HG03565 (cell line): Measurements from ENCODE around the gene CACNA1I.
A peak's percentile ranks its signal among the peaks of the same experiment; 100 is the strongest.
"Not testable (repeated sequence)": the region's sequence is repeated elsewhere in the genome, so short reads cannot be mapped to it uniquely, and the experiment has no call there.

Source experiments
- ATAC-seq: cut with Tn5 transposase; IDR thresholded peaks from one replicate; pipeline ENCODE4 v1.9.1; 2021; ENCODE audit warnings: mild to moderate bottlenecking, moderate library complexity; ENCODE audit not compliant: unreplicated experiment

The CACNA1I gene

DNA sequence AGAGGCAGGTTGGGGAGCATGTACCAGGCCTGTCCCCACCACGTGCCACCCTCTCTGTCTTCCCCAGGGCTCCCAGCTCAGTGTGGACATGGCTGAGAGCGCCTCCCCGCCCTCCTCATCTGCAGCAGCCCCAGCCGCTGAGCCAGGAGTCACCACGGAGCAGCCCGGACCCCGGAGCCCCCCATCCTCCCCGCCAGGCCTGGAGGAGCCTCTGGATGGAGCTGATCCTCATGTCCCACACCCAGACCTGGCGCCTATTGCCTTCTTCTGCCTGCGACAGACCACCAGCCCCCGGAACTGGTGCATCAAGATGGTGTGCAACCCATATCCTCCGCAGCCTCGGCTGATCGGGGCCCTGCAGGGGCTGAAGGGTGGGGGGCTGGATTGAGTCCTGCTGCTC is at the start of gene CACNA1I:
CACNA1I (plus strand) TSS at position 89 of the 400 bp plus-strand sequence; CDS start at position 89, 0 bp downstream.
- ATAC-seq: no peak

DNA sequence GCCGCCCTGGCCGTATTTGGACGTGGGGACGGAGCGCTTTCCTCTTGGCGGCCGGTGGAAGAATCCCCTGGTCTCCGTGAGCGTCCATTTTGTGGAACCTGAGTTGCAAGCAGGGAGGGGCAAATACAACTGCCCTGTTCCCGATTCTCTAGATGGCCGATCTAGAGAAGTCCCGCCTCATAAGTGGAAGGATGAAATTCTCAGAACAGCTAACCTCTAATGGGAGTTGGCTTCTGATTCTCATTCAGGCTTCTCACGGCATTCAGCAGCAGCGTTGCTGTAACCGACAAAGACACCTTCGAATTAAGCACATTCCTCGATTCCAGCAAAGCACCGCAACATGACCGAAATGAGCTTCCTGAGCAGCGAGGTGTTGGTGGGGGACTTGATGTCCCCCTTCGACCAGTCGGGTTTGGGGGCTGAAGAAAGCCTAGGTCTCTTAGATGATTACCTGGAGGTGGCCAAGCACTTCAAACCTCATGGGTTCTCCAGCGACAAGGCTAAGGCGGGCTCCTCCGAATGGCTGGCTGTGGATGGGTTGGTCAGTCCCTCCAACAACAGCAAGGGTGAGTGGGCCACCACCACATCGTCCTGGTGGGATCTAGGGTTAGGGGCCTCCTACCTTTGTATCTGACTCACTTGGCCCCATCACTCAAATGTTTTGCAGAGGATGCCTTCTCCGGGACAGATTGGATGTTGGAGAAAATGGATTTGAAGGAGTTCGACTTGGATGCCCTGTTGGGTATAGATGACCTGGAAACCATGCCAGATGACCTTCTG is 49.3 kb upstream of the CACNA1I start:
- not testable (repeated sequence) for ATAC-seq

DNA sequence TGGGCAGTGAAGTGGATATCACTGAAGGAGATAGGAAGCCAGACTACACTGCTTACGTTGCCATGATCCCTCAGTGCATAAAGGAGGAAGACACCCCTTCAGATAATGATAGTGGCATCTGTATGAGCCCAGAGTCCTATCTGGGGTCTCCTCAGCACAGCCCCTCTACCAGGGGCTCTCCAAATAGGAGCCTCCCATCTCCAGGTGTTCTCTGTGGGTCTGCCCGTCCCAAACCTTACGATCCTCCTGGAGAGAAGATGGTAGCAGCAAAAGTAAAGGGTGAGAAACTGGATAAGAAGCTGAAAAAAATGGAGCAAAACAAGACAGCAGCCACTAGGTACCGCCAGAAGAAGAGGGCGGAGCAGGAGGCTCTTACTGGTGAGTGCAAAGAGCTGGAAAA is 48.5 kb upstream of the CACNA1I start:
- not testable (repeated sequence) for ATAC-seq

DNA sequence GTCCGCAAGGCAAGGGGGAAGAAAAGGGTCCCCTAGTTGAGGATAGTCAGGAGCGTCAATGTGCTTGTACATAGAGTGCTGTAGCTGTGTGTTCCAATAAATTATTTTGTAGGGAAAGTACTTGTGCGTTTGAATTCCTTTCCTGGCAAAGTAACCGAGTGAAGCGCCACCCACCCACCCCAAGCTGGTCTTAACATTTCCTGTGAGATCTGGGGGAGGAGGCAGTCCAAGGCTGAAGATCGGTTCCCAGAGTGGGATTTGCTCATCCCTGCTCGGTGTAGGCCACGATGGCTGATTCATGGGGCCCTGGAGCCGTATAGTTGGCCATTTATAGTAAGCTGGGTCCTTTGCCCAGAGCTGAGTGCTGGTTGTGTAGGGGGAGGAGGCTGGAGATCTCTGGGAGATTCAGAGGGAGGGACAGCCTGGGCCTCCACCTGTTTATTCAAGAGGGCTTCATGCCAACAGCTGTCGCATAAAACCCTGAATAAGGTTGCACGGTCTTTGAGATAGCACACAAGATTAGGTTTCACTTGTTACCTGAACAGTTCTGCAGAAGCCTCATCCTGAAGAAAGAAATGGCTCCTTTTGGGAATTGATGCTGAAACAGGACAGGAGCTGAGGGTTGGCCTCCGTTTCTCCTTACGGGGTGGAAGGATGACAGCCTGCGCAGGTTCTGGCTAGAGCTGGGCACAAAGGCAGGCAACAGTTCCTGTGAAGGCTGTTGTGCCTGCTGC is 47.8 kb upstream of the CACNA1I start:
- no peak for ATAC-seq

DNA sequence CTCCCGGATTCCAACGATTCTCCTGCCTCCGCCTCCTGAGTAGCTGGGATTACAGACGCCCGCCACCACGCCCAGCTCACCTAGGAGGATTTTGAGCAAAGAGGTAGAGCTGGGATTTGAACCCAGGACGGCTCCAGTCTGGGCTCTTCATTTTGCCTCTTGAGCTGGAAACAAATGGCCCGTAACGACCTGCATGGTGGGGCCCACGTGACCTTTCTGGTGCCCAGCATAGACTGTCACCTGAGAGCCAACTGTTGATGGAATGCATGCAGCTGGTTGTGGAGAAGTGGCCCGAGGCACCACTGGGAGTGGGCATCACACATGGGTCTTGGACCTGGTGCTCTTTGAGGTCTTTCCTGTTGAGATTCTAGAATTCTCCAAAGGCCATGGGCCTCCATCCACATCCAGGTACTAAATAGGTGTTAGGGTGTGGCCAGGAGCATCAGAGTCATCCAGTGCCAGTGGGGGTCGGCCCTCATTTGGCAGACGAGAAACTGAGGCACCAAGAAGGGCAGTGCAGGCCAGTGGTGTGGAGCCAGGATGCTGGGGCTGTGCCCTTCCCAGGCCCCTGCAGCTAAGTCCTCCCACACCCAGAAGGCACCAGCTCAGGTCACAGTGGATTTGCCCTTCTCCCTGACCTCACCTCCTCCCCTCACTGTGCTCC is 46.3 kb upstream of the CACNA1I start:
- no peak for ATAC-seq

DNA sequence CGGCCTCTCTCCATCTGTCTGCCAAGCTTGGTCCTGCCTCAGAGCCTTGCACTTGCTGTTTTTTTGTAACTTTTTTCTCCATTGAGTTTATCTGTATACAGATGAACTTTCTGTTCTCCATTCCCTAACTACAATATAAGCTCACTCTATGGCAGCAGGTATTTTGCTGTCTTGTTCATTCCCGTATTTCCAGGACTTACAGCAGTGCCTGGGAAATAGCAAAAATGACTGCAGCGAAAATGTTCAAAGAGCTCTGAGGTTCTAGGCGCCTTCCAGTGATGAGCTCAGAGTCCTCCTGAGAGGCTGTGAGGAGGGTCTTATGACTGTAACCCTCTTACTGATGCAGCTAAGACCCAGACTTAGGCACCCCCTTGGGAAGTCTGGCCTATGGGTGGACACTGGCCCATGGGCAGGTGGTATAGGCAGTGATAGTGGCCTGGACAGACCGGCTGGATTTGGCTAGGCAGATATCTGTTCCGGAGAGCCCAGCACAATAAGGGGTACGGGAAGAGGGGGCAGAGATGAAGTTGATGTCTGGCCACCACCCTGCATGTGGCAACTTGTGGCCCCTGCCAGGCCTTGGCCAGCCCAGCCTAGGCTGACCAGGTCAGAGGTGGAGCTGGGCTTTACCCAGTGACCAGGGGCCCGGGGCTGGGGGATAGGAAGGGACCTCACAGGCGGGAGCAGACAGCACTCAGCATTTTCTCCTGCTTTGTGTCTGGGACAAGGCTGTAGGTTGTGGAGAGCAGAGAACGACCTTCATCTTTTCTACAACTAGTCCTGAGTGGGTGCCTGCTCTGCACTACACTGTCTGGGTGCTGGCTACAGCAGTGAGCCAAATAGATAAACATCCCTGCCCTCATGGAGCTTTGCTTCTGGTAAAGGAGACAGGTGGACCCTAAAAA is 45.5 kb upstream of the CACNA1I start:
- no peak for ATAC-seq

DNA sequence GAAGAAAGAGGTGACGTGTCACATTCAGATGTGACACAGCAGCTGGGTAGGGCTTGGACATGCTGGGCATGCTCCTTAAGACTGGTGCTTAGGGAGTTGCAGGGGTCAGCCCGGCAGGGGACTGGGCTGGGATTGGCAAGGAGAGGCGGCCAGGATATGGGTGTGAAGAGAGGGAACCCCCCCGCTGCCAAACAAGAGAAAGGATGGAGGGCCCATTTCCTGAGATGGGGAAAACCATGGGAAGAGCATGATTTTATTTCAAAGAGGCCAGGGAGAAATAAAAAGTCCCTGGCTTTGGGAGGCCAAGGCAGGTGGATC is 44.9 kb upstream of the CACNA1I start:
- ATAC-seq: no peak

DNA sequence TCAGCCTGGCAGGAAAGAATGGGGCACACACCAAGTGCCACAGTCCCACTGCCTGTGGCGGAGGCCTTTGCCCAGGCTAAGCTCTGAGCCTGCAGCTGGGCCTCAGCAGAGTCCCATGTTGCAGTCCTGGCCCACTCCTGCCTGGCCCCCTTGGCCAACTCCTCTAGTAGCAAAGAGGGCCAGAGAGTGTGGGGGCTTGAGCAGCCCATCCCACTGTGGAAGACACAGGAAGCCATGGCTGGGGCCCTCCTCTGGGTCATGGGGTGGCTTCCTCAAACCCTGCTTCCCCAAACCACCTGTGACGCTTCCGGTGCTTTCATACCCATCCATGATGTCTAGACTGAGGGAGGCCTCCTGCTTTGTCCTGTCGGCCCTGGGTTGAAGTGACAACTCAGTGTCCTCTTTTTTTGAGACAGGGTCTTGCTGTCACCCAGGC is 43.8 kb upstream of the CACNA1I start:
- ATAC-seq: no peak

DNA sequence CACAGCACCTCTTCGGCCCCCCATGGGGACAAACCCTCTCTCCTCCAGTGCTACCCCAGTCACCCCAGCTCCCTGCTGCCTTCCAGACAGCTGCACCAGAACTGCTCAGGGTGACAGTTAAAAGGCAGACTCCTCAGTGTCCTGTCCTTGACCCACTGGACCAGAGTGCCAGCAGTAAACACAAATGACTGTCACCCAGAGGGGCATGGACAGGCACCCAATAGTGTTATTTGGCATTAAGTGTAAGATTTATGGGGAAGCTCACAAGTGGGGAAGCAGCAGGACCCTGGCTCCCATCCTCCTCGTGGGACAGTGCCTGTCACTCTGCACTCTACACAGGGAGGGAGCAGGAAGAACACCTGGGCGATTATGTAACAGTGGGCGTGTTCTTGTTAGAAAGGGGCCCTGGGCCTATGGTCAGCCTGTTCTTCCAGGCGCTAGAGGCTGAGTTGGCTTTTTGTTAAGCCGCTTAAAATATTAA is 43.0 kb upstream of the CACNA1I start:
- ATAC-seq: no peak

DNA sequence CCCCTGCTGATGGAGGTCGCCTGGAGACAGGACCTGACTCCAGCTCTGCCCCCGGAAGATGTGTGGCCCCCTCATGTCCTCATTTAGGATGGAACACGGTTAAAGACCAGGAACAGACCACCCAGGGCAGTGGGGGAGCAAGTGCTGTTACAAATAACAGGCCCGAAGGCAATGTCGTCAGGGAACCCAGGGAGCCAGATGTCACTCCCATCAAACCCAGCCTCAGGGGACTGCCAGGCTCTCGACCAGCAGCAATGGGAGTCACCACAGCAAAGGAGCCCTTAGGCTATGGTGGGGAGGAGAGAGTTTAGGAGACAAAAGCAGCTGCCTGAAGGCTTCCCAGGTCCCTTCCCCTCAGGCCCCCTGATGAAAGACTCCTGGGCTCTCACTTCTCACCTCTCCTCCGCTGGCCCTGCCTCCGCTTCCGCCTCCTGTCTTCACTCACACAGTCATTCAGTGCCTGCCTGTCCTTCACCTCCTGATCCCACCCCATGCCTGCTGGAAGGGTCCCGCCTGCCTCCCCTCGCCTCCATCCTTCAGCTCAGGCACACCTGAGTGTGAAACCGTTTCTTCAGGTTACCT is 42.4 kb upstream of the CACNA1I start:
- no peak for ATAC-seq

DNA sequence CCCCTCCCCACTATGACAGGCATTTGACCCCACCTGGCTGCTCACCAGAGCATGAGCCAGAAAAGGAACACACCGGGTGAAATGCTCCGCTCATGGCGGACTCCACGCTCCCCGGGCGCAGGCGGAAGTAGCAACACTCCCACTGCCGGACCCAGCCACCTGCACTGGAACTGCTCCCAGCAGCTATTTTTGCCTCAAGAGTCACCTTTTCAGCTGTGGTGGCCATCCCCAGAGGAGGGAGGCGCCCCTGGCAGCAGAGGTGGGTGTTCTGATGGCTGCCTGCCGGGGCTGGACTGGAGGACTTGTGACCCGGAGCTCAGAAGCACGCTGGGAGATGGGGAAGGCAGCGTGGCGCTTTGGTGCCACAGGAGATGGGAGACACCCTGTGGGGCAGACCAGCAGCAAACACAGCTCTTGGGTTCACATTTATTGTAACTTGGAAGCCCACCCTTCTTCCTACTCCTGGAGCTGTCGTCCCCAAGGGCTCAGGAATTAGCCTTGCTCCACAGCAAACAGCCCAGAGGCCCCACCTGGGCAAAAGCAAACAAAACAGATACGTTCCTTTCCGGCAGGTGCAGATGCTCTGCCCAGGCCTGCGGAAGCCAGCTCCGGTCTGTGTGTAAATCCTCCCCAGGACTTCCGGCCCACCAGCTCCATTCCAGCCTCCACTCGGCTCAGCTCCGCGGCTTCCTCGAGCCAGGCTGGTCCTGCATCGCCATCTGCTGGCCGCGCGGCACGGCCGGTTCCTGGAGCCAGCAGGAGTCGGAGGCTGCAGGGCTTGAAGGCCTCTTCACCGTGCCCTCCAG is 41.7 kb upstream of the CACNA1I start:
- peak; percentile 23 for ATAC-seq

DNA sequence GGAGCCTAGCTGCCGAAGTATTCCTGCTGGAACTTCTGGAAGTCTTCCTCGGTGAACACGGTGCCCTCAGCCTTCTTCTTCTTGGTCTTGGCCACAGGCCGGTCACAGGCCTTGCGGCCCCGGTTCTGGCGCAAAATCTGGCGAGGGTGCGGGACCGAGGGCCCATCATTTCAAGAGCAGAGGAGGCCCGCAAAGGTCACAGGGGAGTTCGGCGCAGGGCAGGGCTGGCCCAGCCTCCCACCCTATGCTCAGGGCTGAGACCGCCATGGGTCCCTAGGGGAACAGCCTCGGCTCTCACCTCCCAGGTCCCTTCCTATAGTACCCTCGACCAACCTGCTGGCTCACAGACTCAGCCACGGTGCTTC is 41.1 kb upstream of the CACNA1I start:
- no peak for ATAC-seq

DNA sequence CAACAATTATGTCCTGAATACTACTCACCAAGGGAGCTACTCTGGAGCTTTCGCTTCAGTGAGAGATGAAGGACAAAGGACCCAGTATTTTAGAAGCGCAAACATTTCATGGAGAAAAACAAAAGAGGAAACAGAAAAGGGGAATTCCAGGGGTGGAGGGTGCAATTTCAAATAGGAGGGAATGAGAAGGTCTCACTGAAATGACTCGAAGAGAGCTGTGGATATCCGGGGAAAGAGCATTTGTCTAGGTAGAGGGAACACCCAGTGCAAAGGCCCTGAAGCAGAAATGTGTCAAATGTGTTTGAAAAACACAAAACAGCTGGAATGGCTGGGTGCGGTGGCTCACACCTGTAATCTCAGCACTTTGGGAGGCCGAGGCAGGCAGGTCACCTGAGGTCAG is 40.4 kb upstream of the CACNA1I start:
- ATAC-seq: no peak

DNA sequence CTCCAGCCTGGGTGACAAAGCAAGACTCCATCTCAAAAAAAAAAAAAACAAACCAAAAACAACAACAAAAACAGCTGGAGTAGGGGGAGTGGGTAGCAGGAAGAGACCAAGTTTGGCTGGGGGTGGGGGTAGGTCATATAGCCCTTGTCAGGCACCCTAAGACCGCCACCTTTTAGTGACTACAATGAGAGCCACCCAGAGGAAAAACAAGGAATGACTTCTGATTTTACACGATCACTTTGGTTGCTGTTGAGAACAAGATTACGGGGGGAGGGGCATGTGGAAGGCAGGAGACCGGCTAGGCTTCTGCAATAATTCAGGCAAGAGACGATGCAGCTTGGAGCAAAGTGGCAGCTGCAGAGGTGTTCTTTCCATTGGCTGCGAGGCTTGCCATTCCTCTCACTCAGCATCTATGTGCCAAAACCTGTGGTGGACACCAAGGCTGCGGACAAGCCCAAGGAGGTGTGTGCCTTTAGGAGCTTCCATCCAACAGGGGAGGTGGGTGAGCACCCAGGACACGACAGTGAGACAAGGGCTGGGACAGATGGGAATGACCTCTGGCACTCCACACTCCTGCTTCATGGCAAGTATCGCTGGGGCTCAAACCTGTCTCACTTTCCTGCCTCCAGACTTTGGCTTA is 39.7 kb upstream of the CACNA1I start:
- no peak for ATAC-seq

DNA sequence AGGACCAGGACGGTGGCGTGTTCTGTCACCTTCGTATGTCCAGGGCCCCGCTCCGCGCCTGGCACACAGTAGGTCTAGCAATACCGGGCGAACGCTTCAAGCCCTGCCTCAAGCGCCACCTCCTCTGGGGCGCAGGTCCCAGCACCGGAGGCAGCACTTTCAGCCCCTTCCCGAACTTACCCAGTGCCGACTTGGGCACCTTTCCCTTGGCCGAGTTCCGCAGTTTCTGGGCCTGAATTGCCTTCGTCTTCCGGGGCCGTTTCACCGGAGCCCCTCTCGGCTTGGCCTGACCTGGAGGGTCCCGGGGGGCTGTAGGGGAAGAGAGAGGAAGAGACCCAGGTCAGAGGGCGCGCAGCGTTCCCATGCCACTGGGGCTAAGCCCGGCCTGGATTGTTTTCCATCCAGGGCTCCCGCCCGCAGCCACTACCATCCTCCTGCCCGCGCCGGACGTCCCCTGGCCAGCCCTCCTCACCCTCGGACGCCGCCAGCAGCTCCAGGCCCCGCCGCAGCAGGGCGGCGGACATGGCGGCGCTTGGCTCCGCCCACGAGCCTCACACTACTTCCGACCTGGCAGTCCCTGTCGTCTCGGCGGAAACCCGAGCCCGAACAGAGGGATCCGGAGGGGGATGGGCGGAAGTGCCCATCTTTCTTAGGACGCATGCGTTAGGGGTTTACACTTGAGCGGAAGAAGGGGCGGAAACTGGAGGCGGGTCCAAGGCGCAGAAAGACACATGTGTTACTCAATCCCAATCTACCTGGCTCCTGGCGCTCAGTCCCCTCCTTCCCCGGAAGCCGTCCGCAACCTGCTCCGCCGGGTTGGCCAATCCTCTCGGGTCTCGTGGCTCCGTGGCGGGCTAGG is 38.1 kb upstream of the CACNA1I start, which contains the start of gene RPS19BP1:
RPS19BP1 (minus strand) TSS at position 534 of the 859 bp plus-strand sequence; CDS start at position 524, 10 bp downstream.
- ATAC-seq: peak; percentile 57

DNA sequence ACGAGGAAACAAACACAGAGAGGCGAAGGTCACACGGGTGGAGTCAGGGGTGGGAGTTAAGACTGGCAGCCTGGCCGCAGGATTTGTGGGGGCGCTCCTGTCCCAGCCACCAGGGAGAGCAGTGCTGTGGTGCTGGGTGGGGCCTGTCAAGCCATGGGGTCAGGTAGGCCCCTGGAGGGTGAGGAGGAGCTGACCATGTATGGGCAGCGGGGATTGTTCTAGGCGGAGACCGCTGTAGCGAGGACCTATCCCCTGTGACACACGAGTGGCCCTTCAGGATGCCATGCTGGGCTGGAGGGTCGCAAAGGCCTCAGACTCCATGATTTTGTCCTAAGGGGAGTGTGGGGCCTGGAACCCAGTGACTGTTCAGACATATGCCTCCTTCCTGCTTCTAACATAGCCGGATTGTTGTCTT is 36.5 kb upstream of the CACNA1I start:
- ATAC-seq: no peak

DNA sequence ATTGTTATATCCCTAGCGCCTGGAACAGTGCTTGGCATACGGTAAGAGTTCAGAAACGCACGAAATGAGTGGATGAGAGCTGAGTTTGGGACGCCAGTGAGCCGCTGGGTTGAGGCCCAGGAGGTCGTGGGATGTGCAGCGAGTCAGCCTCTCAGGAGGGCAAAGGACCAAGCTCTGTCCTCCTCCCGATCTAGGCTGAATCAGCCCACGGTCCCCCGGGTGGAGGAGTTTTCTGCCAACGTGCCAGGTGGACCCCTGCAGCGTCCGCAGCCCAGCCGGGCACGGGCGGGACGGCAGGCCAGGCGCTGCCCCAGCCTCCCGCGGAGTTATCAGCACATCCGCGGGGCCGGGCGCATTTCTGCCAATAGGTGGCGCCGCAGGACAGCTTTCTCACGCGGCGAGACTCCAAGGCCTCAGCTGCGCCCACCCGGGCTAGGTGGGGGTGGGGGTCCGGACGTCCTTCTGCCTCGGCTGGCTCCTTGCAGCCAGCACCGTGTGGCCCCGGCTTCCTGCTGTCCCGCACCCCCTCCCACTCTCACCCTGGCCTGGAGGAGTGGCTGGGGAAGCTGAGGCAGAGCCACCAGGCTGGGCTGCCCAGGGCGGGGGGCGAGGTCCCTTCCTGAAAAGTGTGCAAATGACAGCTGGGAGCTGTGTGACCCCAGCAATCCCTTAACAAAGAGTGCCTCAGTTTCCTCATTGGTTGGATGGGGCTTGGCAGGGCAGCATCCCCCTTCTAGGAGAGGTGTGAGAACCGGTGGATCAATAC is 35.8 kb upstream of the CACNA1I start:
- no peak for ATAC-seq
